ENCODE measurements around the gene CCKAR. TPM values are rescaled to one million over a fixed set of nuclear protein-coding genes. Genes with fewer than 3 reads are reported as not detected.

Gene CCKAR
- total and polyA plus RNA-seq, 2 donors (not counting 3 experiments of a cell fraction or from before 2014, with no cell fraction given), result not detected

DNA sequence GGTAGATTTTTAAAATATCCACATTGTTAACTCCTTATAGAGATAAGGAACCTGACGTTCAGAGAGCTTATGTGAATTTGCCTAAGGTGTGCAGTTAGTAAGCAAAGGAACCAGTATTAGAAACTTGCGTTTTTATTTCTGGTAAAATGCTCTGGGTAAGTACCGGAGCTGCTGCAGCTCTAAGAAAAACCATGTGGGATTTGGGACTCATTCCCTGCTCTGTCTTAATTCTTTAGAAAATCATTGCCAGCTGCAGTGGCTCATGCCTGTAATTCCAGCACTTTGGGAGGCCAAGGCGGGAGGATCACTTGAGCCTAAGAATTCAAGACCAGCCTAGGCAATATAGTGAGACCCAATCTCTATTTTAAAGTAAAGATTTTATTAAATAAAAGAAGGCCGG, 5.8 kb downstream of the CCKAR start:
- Histone ChIP-seq H3K9me3 (replicated peaks; ENCODE audit: control insufficient read depth, insufficient read depth, low read length) (no peaks in the 10 kb centered on the region), H3K4me1 (ENCODE audit: control insufficient read depth, extremely low read depth, insufficient read depth, low read length) (no peaks in the 10 kb centered on the region), H3K9ac (replicated peaks; ENCODE audit: extremely low read depth, insufficient read depth, low read length) (no peak overlapping the region), H4K20me1 (replicated peaks; ENCODE audit: control insufficient read depth, extremely low read depth, insufficient read depth, low read length) (no peaks in the 10 kb centered on the region), H3K27ac (ENCODE audit: insufficient read depth, low read depth, low read length) (no peak overlapping the region), H3K36me3 (ENCODE audit: control insufficient read depth in 2 of 2, extremely low read depth in 1 of 2, insufficient read depth in 2 of 2, low read length in 2 of 2) (no peaks in the 10 kb centered on the region), H3K9me1 (replicated peaks; ENCODE audit: control insufficient read depth, extremely low read depth, insufficient read depth, low read length) (no peaks in the 10 kb centered on the region), H3K4me2 (ENCODE audit: insufficient read depth, low read length) (no peak overlapping the region), H2AFZ (ENCODE audit: low read depth, low read length) (no peak overlapping the region), H3K27me3 (ENCODE audit: control insufficient read depth in 2 of 2, insufficient read depth in 2 of 2, low read length in 2 of 2) (peaks cover 4 to 10% of the 10 kb centered on the region in 2 experiments), H3K79me2 (ENCODE audit: control insufficient read depth, insufficient read depth, low read length) (no peaks in the 10 kb centered on the region), H3K4me3 (replicated peaks in 1 of 3; ENCODE audit: insufficient read depth in 1 of 3, low read depth in 1 of 3, low read length in 3 of 3) (no peak overlapping the region)
- BruUV-seq (replicated peaks), result no TSS peak
- TF ChIP-seq GATA2 (IDR thresholded peaks at IDR 0.05; ENCODE audit: insufficient read depth, insufficient read length, low read depth, low read length) (no peak), POLR2AphosphoS5 (IDR thresholded peaks at IDR 0.05; ENCODE audit: insufficient read depth, low read depth, low read length) (no peak), FOS (IDR thresholded peaks at IDR 0.05; ENCODE audit: borderline replicate concordance, insufficient read depth, low read length) (no peak), EZH2 (IDR thresholded peaks at IDR 0.05; ENCODE audit: borderline replicate concordance, low read depth, low read length, severe bottlenecking) (no peak)
- TF ChIP-seq, protein P1, sequence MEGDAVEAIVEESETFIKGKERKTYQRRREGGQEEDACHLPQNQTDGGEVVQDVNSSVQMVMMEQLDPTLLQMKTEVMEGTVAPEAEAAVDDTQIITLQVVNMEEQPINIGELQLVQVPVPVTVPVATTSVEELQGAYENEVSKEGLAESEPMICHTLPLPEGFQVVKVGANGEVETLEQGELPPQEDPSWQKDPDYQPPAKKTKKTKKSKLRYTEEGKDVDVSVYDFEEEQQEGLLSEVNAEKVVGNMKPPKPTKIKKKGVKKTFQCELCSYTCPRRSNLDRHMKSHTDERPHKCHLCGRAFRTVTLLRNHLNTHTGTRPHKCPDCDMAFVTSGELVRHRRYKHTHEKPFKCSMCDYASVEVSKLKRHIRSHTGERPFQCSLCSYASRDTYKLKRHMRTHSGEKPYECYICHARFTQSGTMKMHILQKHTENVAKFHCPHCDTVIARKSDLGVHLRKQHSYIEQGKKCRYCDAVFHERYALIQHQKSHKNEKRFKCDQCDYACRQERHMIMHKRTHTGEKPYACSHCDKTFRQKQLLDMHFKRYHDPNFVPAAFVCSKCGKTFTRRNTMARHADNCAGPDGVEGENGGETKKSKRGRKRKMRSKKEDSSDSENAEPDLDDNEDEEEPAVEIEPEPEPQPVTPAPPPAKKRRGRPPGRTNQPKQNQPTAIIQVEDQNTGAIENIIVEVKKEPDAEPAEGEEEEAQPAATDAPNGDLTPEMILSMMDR (IDR thresholded peaks at IDR 0.05; ENCODE audit: extremely low read depth in 1 of 2, insufficient read depth in 1 of 2, low read depth in 1 of 2, low read length in 2 of 2), result no peak
- DNase-seq (ENCODE audit: low read depth, low spot score) (no peak), FAIRE-seq (no peak)
- intact Hi-C loops (cut with micrococcal nuclease), result no loop called here
- POLR2A ChIA-PET, result no interaction called here
- CTCF ChIA-PET, result interaction anchor here (1.2 kb wide), 1 partner anchor 99 kb away, joined by 3 read pairs; the partner anchor contains the start of gene TBC1D19
- dilution Hi-C loops (cut with MboI; ENCODE audit: extremely low pct_ligation_motif_present, low sequenced_read_pairs), result no loop called here

DNA sequence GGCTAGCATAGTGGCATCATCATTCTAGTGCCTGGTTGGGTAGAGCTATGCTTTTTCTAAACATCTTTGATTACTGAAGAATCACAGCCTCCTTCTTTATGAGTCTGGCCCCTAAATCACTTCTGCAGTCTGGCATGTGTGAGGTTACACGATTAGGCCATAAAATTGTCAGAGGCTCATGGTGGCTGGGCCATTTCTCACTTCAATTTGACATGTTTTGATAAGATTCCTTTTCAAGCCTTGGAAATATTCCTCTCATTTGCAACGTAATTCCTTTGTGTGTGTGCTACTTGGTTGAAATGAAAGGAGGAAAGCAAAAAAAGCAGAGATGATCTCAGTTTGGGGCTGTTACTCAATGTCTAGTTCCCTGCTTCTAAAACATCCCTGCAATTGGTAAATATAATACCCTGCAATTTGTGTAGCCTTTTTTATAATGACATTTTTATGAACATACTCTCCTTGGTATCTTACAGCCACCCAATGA, 6.2 kb downstream of the CCKAR start:
- CTCF ChIA-PET, result no interaction called here
- DNase-seq (ENCODE audit: low read depth, low spot score), result no peak
- Histone ChIP-seq H2AFZ (ENCODE audit: low read depth, low read length) (no peak overlapping the region), H3K4me1 (ENCODE audit: control insufficient read depth, extremely low read depth, insufficient read depth, low read length) (no peaks in the 10 kb centered on the region), H3K79me2 (ENCODE audit: control insufficient read depth, insufficient read depth, low read length) (no peaks in the 10 kb centered on the region), H3K36me3 (ENCODE audit: control insufficient read depth in 2 of 2, extremely low read depth in 1 of 2, insufficient read depth in 2 of 2, low read length in 2 of 2) (no peaks in the 10 kb centered on the region), H4K20me1 (replicated peaks; ENCODE audit: control insufficient read depth, extremely low read depth, insufficient read depth, low read length) (no peaks in the 10 kb centered on the region), H3K9me3 (replicated peaks; ENCODE audit: control insufficient read depth, insufficient read depth, low read length) (no peaks in the 10 kb centered on the region), H3K4me3 (replicated peaks in 1 of 3; ENCODE audit: insufficient read depth in 1 of 3, low read depth in 1 of 3, low read length in 3 of 3) (no peak overlapping the region), H3K4me2 (ENCODE audit: insufficient read depth, low read length) (no peak overlapping the region), H3K27me3 (ENCODE audit: control insufficient read depth in 2 of 2, insufficient read depth in 2 of 2, low read length in 2 of 2) (peaks cover 6 to 14% of the 10 kb centered on the region in 2 experiments), H3K9ac (replicated peaks; ENCODE audit: extremely low read depth, insufficient read depth, low read length) (no peak overlapping the region), H3K9me1 (replicated peaks; ENCODE audit: control insufficient read depth, extremely low read depth, insufficient read depth, low read length) (no peaks in the 10 kb centered on the region), H3K27ac (ENCODE audit: insufficient read depth, low read depth, low read length) (no peak overlapping the region)
- TF ChIP-seq EZH2 (IDR thresholded peaks at IDR 0.05; ENCODE audit: borderline replicate concordance, low read depth, low read length, severe bottlenecking) (no peak), FOS (IDR thresholded peaks at IDR 0.05; ENCODE audit: borderline replicate concordance, insufficient read depth, low read length) (no peak), MYC (IDR thresholded peaks at IDR 0.05; ENCODE audit: low read depth, low read length) (no peak), POLR2AphosphoS5 (IDR thresholded peaks at IDR 0.05; ENCODE audit: insufficient read depth, low read depth, low read length) (no peak)
- TF ChIP-seq, protein P2, sequence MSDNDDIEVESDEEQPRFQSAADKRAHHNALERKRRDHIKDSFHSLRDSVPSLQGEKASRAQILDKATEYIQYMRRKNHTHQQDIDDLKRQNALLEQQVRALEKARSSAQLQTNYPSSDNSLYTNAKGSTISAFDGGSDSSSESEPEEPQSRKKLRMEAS (IDR thresholded peaks at IDR 0.05; ENCODE audit: insufficient read depth, insufficient read length), result no peak
- TF ChIP-seq, protein P1 (IDR thresholded peaks at IDR 0.05; ENCODE audit: extremely low read depth in 1 of 2, insufficient read depth in 1 of 2, low read depth in 1 of 2, low read length in 2 of 2), result no peak
- dilution Hi-C loops (cut with MboI; ENCODE audit: extremely low pct_ligation_motif_present, low sequenced_read_pairs) (no loop called here), intact Hi-C loops (cut with micrococcal nuclease) (no loop called here)
- FAIRE-seq, result no peak
- POLR2A ChIA-PET, result no interaction called here
- BruUV-seq (replicated peaks), result no TSS peak
